Activated CD4-positive, alpha-beta T cell treated with anti-CD3 and anti-CD28 coated beads, Interleukin-2, Interleukin-4, amounts not matched to agents 100 ng/mL and 50 ng/mL, durations not matched to agents 16 hours and 8 hours (primary cell): ENCODE results near the gene GPC3.

ENCODE experiments used
- DNase-seq: peaks from one replicate; pipeline ENCODE4 v3.0.0-alpha.2; 2020; ENCODE audit warnings: low spot score

Gene GPC3

DNA sequence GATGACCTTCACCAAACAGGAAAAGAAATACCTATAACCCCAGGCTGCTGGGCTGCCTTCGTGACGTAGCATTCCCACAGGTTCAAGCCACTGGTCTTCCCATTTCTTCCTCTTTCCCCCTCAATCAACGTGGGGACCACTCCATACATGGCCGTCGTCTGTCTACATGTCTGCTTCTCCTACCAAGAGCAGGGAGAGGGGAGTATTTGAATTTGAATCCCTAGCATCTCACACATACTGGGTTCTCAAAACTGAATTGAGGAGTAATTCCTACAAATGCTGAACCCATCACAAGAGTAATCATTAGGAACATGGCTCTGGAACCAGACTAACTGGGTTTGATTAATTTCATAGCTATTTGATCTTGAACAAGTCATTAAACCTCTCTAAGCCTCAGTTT lies 17.3 kb downstream of the GPC3 start:
- no peak for DNase-seq

DNA sequence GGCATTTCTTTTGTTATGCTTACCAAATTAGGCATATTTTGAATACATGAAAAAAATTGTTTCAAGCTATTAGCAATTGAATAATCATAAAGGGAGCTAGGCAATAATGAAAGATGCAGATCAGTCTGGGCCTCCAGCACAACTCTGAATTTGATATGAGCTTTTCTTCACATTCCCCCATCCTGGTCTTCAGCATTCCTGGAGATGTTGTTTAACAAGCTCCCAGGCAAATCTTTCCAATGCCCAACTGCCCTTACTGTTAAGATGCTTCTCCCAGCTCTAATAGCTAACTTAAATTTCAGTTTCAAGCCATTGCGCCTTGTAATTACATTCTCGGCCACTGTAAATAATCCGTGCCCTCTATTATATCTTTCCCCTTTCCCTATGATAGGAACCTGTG lies 19.2 kb downstream of the GPC3 start:
- DNase-seq: no peak

- DNase-seq: no peak
These were observed 20.1 kb downstream of the GPC3 start for GRCh38 chrX:133965321-133965720.

DNA sequence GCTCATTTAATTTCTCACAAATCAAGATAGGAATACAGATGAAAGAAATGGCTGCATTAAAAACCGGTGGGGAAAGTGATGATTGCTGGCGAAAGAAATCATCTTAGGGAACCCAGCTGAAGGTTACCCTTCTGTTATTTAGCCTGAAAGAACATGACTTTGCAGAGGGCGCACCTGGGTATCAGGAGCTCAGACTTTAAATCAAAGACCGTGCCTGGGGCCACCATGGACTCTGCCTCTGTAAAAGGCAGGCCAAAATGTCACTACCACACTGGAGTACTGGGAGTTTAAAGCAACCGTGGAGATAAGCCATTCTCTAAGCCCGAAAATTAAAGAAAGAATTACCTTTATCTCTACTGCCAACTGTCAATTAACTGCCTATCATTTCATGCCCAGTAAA lies 24.3 kb downstream of the GPC3 start:
- DNase-seq: no peak

GRCh38 chrX:133959972-133960371 lies 25.4 kb downstream of the GPC3 start:
- DNase-seq: no peak

GRCh38 chrX:133958997-133959688 lies 26.3 kb downstream of the GPC3 start:
- DNase-seq: no peak

DNA sequence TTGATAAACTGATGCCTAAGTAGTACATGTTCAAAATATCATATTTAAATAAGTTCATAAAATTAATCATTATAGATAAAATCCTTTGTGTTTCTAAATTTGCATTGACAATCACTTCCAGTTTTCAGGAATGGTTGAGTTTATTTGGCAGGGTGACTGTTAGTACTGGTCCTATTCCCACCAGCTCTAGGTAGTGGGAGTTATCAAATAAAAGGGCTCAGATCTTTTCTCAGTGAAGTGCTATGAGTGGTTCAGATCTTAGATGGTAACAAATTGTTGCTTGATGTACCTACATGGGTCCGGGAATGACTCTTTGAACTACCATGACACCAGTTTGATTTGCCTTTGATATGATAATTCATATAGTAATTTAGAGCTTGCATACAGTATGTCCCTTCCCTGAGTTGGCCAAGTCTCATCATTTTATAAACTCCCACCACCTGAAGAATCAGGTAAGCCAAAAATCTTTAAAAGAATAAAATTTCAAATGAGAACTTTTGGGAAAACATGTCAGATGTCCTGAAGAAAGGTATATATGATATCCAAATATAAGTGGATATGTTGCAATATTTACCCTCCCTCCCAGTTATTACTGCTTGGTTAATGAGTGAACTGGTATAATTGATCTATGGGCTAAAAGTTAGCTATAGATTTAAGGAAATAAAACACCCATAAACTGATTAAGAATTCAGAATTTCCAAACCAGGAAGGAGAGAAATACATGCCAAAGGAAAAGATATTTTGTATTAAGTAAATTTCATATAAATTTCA lies 28.6 kb downstream of the GPC3 start:
- no peak for DNase-seq

- DNase-seq: no peak
These were observed 31.5 kb downstream of the GPC3 start for GRCh38 chrX:133953785-133954355.

GRCh38 chrX:133953078-133953477 lies 32.3 kb downstream of the GPC3 start:
- no peak for DNase-seq

- no peak for DNase-seq
These were observed 34.3 kb downstream of the GPC3 start for GRCh38 chrX:133951098-133951497.

DNA sequence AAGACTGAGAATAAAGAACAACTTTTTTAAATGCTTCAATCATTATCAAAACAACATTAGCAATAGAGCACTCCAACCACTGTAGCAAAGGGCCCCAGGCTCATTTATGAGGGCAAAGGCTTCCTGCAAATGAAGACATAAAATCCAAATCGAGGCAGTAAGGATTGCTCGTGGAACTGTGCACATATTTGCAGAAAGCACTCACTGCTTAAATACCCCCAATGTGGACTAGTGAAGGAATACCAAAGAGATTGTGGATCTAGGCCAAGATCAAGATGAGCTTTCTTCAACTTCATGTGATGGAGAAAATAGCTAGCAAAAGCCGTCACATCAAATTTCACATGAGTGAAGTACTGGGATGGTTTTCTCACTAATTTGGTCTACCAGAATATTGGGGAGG lies 35.2 kb downstream of the GPC3 start:
- no peak for DNase-seq

DNA sequence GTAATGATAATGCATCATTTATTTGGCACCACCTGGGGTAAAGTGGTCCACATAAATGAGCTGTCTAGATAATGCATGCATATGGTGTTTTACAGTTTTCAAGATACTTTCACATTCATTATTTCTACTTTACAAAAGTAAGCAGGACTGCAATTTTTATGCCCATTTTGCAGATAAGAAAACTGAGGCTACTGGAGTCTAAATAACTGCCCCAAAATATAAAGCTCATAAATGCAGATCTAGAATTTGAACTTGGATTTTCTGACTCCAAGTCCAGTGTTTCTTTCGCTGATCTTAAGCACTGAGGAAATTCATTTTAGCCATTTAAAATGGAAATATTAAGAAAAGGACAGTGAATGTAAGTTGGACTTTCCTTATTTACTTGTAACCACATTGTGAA lies 36.5 kb downstream of the GPC3 start:
- no peak for DNase-seq

- no peak for DNase-seq
These were observed 37.4 kb downstream of the GPC3 start for GRCh38 chrX:133947996-133948395.

GRCh38 chrX:133947022-133947421 lies 38.4 kb downstream of the GPC3 start:
- DNase-seq: no peak

DNA sequence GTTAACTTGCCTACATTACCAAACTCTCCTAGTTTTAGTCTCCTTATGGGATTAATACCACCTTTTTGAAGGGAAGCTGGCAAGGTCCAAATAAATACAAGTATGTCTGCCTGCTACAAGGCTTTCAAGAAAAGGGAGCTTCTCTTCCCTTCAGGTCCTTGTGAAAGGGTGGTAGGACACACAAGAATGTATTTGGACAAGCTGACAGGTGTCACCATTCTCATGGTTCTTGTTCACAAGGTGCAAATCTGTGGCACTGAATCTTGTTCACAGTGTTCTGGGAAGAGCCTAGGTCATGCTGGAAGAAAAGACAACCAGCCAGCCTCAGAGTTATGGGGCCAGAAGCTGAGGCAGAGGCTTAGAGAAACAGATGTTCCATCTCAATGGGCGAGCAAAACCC lies 41.9 kb downstream of the GPC3 start:
- no peak for DNase-seq

DNA sequence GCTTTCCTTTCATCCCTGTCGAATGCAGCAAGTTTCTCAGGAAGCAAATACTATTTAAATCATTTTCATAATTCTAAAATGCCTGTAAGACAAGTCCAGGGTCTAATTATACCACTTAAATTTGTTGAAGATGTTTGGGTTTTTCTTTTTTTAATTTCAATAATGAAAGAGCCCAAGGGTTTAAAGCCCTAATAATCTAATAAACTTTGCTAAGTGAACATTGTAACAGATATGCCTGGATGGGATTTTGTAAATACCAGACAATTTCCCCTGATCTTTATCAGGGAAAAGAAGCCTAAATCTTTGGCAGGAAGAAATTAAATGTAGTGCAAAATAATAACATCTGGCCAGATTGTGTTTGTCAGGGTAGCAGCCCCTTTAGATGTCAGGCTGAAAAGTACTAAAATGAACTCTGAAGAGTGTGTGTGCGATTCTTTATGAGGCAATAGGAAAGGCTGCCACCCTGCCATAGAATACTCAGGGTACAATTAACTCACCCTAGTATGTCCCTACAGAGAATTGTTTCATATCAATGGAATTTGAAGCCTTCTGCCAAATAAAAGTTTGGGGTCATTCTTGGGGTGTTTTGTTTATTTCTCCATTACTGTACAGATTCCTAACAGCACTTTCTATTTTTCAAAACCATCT lies 45.6 kb downstream of the GPC3 start:
- no peak for DNase-seq

- DNase-seq: no peak
These were observed 46.9 kb downstream of the GPC3 start for GRCh38 chrX:133938530-133938929.

GRCh38 chrX:133937022-133937421 lies 48.4 kb downstream of the GPC3 start:
- no peak for DNase-seq

GRCh38 chrX:133935076-133935475 lies 50.3 kb downstream of the GPC3 start:
- no peak for DNase-seq

GRCh38 chrX:133933316-133933715 lies 52.1 kb downstream of the GPC3 start:
- DNase-seq: no peak

DNA sequence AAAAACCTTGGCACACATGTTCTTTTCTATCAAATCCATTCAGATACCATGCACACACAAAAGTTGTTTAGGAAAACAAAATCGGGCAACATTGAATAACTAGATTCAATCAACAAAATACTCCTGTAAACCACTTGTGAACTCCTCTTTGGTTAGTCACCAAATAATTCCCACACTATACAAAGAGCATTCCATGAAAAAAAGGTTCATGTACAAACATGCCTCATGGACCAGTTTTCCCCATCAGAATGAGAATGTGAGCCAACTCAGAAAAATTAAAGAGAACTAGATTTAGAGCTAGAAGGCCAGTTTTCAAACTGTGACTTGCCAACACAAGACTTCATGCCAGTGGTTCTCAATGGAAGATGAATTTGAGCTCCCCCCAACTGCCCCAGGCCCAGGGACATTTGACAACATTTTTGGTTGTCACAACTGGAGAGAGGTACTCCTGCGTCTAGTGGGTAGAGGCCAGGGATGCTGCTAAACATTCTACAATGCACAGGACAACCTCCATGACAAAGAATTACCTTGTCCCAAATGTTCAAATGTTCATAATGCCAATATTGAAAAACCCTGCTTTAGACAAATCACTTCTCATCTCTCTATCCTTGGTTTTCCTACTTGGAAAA lies 55.4 kb downstream of the GPC3 start:
- DNase-seq: no peak

GRCh38 chrX:133928365-133928764 lies 57.0 kb downstream of the GPC3 start:
- DNase-seq: no peak
